ENCODE results near the gene SMAGP. TPM values are rescaled to one million over a fixed set of nuclear protein-coding genes. Genes with fewer than 3 reads are reported as not detected.
"Not testable (repeated sequence)": the region's sequence is repeated elsewhere in the genome, so short reads cannot be mapped to it uniquely, and the experiment has no call there.

The SMAGP gene
- total RNA-seq, 2 experiments from 2014 or later, result 0.82 to 0.86 TPM

- CTCF ChIA-PET, result interaction anchor here (1.3 to 1.4 kb wide), 3 partner anchors 14 to 20 kb away, joined by 5 to 7 read pairs (median 6); partner anchors contain the start of gene POU6F1
- POLR2A ChIA-PET, result interaction anchor here (0.6 to 3.9 kb wide), 5 partner anchors 9 to 961 kb away, joined by 3 to 38 read pairs (median 7); partner anchors contain the start of genes CSRNP2 and POU6F1
These were observed 32.1 kb downstream of the SMAGP start for GRCh38 chr12:51238037-51238509.

- ChIA-PET POLR2A (no interaction called here), CTCF (no interaction called here)
These were observed 35.7 kb downstream of the SMAGP start for GRCh38 chr12:51234530-51234929.

- ChIA-PET CTCF (interaction anchor here (0.7 kb wide), 1 partner anchor 594 kb away, joined by 3 read pairs; no protein-coding TSS in a partner anchor), POLR2A (no interaction called here)
These were observed 37.6 kb downstream of the SMAGP start for GRCh38 chr12:51232642-51233041.

GRCh38 chr12:51229116-51229809 lies 41.0 kb downstream of the SMAGP start:
- POLR2A ChIA-PET, result interaction anchor here (0.5 to 1.1 kb wide), 2 partner anchors 10 to 1120 kb away, joined by 7 to 8 read pairs; partner anchors contain the start of gene DAZAP2
- CTCF ChIA-PET, result interaction anchor here (0.7 kb wide), 1 partner anchor 19 kb away, joined by 3 read pairs; no protein-coding TSS in a partner anchor

- CTCF ChIA-PET, result no interaction called here
- POLR2A ChIA-PET, result no interaction called here
These were observed 42.3 kb downstream of the SMAGP start for GRCh38 chr12:51227962-51228361.

GRCh38 chr12:51227112-51227511 lies 43.1 kb downstream of the SMAGP start:
- POLR2A ChIA-PET, result interaction anchor here (0.7 kb wide), 1 partner anchor 144 kb away, joined by 3 read pairs; no protein-coding TSS in a partner anchor
- CTCF ChIA-PET, result not testable (repeated sequence)

GRCh38 chr12:51225771-51226170 lies 44.4 kb downstream of the SMAGP start:
- CTCF ChIA-PET, result interaction anchor here (0.6 kb wide), 1 partner anchor 718 kb away, joined by 4 read pairs; no protein-coding TSS in a partner anchor

GRCh38 chr12:51225234-51225633 lies 45.0 kb downstream of the SMAGP start:
- ChIA-PET POLR2A (no interaction called here), CTCF (no interaction called here)

More at GRCh38 chr12:51225771-51226170, 44.4 kb downstream of the SMAGP start:
- POLR2A ChIA-PET, result no interaction called here

GRCh38 chr12:51224625-51225024 lies 45.6 kb downstream of the SMAGP start:
- CTCF ChIA-PET, result no interaction called here
- POLR2A ChIA-PET, result no interaction called here

- ChIA-PET CTCF (interaction anchor here (2.4 kb wide), 1 partner anchor 16 kb away, joined by 6 read pairs; the partner anchor contains the start of gene DAZAP2), POLR2A (no interaction called here)
These were observed 47.8 kb downstream of the SMAGP start for GRCh38 chr12:51222461-51222860.

- POLR2A ChIA-PET, result not testable (repeated sequence)
- CTCF ChIA-PET, result interaction anchor here (0.7 kb wide), 1 partner anchor 203 kb away, joined by 3 read pairs; no protein-coding TSS in a partner anchor
These were observed 50.4 kb downstream of the SMAGP start for GRCh38 chr12:51219857-51220256.

GRCh38 chr12:51219322-51219721 lies 50.9 kb downstream of the SMAGP start:
- POLR2A ChIA-PET, result interaction anchor here (0.6 to 2.5 kb wide), 4 partner anchors 20 to 150 kb away, joined by 3 to 38 read pairs (median 8); partner anchors contain the start of genes CSRNP2 and DAZAP2
- CTCF ChIA-PET, result no interaction called here

GRCh38 chr12:51218607-51219161 lies 51.5 kb downstream of the SMAGP start:
- ChIA-PET CTCF (interaction anchor here (0.7 to 2.3 kb wide), 2 partner anchors 20 to 705 kb away, joined by 3 to 7 read pairs; partner anchors contain the start of gene DAZAP2), POLR2A (interaction anchor here (0.6 to 2.5 kb wide), 6 partner anchors 21 to 192 kb away, joined by 3 to 38 read pairs (median 8); partner anchors contain the start of genes CSRNP2, DAZAP2 and SLC11A2)

- CTCF ChIA-PET, result interaction anchor here (0.7 to 2.3 kb wide), 3 partner anchors 21 to 705 kb away, joined by 3 to 7 read pairs (median 3); partner anchors contain the start of genes ATF1 and DAZAP2
These were observed 52.1 kb downstream of the SMAGP start, which contains the start of gene POU6F1 for GRCh38 chr12:51217968-51218606. Gene POU6F1, minus strand, starts transcription at chr12:51218062. Its CDS starts 11,226 bp downstream, at chr12:51206836.

GRCh38 chr12:51217133-51217967 lies 52.9 kb downstream of the SMAGP start:
- POLR2A ChIA-PET, result interaction anchor here (0.6 to 2.5 kb wide), 12 partner anchors 12 to 1921 kb away, joined by 3 to 38 read pairs (median 6); partner anchors contain the start of genes CSRNP2, DAZAP2, GALNT6 and SLC11A2
- CTCF ChIA-PET, result interaction anchor here (1.4 to 2.3 kb wide), 2 partner anchors 21 to 453 kb away, joined by 3 to 7 read pairs; partner anchors contain the start of genes ATF1 and DAZAP2

More at GRCh38 chr12:51217968-51218606, 52.1 kb downstream of the SMAGP start, which contains the start of gene POU6F1:
- POLR2A ChIA-PET, result interaction anchor here (0.6 to 2.5 kb wide), 11 partner anchors 12 to 1922 kb away, joined by 3 to 38 read pairs (median 7); partner anchors contain the start of genes CSRNP2, DAZAP2, GALNT6 and SLC11A2

GRCh38 chr12:51216642-51217041 lies 53.6 kb downstream of the SMAGP start:
- CTCF ChIA-PET, result interaction anchor here (1.4 to 2.3 kb wide), 2 partner anchors 22 to 452 kb away, joined by 3 to 7 read pairs; partner anchors contain the start of genes ATF1 and DAZAP2
- POLR2A ChIA-PET, result interaction anchor here (0.6 to 2.5 kb wide), 3 partner anchors 23 to 192 kb away, joined by 4 to 38 read pairs (median 6); partner anchors contain the start of gene DAZAP2

GRCh38 chr12:51214895-51215294 lies 55.3 kb downstream of the SMAGP start:
- ChIA-PET CTCF (interaction anchor here (0.7 kb wide), 1 partner anchor 1045 kb away, joined by 5 read pairs; no protein-coding TSS in a partner anchor), POLR2A (no interaction called here)

Measured in activated CD8-positive, alpha-beta memory T cell treated with anti-CD3 and anti-CD28 coated beads for 36 hours (primary cell).